HG02981 (cell line): ENCODE results near the gene CHL1.

Experiments used
- ATAC-seq: cut with Tn5 transposase; IDR thresholded peaks from one replicate; pipeline ENCODE4 v1.9.1; 2021; ENCODE audit warnings: mild to moderate bottlenecking, moderate library complexity; ENCODE audit not compliant: unreplicated experiment

CHL1 gene

DNA sequence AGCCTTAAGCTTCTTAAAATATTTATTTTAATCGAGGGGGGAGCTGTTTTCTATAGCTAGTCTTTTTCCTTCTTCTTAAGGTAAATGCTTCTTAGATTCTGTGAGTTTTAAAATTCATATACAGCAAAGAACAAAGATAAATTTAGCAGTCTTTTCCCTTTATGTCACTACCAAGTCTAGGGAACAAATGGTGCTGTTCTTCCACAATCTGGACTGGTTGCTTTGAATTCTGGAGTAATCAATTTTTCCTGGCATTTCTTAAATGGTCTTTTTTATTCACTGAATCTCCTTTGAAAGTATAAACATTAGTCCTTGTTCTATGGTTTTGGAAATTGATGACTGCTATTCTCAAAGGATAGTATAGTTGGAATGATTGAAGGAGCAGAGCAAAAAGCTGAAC, 82.8 kb downstream of the CHL1 start:
- no peak for ATAC-seq

DNA sequence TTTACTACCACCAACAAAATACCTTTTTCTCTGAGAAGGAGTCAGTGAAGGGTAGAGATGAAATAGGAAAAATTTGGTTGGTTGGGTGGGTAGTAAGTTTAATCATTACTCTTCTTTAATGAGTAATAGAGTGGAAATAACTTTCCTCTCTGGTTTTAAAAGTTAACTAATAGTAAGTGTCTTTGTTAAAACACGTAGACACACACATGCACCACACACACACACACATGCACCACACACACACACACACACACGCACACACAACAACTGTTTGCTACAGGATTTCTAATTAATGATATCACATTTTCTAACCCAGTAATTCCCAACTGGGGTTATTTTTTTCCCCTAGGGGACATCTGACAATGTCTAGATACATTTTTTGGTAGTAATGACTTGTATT, 84.1 kb downstream of the CHL1 start:
- peak; percentile 27 for ATAC-seq

DNA sequence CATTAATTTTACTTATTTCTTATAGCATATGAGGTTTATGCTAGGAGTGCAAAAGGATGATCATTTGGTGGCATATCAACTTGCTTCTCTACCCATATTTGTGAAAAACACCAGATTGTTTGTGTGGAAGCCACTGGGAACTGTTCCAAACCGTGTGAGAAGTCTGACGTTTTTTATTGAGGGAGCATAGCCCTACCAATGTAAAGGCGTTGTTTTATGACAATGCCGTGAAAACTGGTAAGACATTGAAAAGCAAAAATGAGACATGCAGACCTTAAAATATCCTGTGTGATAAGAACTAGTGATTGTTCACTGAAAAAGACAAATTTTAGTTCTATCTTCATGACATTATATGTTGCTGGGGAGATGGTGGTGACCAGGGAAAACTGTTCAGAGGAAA, 87.8 kb downstream of the CHL1 start:
- no peak for ATAC-seq

DNA sequence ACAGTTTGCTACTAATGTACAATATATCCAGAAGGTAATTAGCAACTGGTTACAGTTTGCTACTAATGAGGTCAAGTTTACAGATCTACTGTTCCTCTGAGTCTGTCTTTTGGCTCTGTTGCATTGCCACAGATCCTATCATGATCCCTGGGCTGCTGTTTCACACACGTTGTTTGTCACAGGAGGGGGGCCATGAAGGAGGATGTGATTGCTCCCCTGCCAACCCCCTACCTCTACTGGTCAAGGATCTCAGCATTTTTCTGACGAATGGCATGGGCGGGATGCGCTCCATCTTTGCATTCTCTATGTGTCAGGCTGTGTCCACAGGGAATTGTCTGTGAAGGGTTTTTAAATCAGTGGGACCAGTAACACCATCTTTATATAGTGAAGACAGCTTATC, 91.9 kb downstream of the CHL1 start:
- ATAC-seq, result no peak

DNA sequence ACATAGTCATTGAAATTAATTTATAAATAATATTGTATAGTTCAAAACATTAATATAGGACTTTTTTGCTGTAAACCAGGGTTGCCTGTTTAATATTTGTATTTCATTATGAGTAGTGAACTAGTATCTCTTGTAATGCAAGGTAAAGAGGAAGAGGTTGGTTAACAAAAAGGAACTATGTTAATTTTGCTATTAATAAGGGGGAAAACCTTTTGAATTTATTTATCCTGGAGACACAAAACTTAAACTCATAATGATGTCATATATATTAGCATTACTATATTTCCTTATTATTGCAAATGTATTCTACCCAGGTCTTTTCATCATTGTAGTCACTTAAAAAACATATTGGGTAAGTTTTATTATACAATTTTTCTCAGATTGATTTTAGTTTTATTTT, 94.5 kb downstream of the CHL1 start:
- no peak for ATAC-seq

DNA sequence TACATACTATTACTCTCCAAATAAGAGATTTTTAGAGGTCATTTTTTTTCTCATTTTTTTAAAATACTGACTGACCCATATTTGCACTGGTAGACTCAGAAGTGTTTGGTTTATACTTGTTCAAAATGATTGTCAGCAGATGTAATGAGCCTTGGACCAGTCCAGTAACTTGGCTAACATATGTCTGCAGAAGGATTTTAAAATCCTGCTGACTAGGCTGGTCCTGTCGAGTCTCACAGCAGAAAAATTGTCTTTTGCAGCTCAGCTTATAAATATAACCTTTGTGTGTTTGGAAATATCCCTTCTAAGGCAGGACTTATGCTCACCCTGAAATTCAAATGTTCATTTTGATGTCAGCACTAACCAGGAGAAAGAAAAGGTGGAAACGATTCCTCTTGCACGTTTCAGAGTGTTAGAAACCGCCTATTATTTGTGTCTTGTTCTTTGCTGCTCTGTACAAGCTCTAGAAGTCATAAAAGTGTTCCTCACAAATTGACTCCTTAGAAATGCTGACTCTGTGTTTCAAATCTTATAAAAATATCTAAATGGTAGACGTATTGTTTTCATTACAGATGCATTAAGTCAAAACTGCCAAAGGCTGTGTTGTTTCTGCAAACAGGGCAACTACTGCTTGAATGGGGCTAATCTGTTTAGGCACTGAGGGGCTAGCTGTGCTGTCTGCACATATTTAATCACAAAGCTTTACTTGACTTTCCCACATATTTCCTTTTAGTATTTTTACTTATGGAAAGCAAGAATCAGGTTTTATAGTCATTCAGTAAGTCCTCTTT, 95.3 kb downstream of the CHL1 start:
- no peak for ATAC-seq

DNA sequence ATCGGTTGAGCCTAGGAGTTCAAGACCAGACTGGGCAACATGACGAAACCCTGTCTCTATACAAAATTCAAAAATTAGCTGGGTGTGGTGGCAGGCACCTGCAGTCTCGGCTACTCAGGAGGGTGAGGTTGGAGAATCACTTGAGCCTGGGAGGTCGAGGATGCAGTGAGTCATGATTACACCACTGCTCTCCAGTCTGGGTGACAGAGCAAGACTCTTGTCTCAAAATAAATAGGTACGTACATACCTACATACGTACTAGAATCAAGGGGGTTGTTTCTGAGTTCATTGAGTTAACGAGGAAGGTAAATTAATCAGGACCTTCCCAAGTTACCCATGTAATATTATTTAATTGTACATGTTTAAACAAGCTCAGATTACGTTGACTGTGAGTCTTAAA, 97.5 kb downstream of the CHL1 start:
- no peak for ATAC-seq

DNA sequence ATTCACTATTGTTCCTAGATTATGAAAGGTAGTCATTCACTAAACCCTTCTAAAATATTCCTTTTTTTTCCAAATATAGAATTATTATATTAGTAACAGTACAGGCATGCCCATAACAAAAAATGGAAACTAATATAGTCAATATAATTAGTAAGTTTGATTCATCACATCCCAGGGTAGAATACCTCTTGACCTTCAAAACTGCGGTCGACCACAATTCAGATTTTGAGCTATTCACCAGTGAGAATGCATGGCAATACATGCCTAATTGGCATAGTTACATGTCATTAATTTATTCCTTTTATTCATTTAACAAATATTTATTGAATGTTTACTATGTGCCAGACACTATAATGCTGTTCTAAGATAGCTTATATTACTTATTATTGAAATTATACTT, 98.0 kb downstream of the CHL1 start:
- no peak for ATAC-seq

DNA sequence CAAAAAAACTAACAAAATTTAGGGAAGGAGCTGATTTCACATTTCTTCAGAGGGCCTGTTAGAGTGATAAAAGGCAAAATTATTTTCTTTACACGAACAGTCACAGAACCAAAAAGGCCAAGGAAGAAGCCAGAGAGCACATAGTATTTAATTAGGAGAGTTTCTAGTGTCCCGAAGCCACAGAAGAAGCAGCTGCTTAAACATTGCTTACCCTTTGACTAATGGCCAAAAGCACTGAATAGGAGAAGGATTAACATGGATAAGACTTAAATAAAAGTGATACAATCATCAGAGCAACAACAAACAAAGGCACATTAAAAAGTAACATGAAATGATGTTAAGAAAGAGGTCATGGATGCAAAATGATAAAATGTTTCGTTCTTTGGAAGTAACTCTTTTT, 98.6 kb downstream of the CHL1 start:
- ATAC-seq, result no peak

DNA sequence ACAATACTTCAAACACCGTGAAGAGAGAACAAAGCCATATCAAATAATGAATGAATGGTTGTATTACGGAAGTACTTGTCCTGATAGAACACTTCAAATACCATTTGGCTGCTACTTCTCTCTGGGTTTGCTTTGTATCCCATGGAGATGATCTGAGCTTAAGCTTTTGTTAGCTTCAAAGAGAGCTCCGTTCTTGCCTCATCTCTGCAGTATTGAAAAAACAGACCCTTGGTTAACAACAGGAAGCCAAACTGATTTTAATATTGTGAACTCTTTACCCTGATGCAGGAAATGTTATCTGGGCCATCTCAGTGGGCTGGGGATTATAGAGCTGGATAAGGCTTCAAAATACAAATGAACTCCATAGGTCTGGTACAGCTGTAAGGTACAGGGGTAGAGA, 101.0 kb downstream of the CHL1 start:
- no peak for ATAC-seq

DNA sequence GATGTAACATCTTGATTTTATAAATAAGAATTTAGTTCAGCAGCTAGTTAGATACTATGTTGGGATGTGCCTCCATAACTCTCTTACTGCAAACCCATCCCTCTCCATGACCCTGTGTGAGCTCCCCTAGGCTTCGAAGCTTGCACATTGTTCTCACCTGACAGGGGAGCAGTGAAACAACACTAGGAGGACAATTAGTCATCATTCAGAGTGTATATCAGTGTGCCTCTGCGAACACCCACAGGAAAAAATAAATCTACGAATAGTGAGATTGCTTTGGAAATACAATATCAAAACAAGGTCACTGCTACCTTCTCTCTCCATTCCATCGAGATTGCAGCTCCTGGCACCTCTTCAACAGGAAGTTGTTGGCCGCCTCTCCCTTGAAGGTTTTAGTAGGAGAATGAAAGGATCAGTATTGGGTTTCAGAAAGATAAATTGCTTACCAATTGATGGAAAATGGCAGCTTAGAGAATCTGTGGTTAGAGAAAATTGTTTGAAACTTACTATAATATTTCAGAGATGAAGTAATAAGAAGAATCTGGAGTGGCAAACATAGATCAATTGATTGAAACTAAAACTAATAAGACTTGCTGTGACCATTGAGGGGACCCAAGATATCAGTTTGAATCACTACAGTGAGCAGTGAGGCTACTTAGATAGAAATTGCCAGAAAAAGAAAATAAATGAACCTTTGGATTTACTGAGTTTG, 103.2 kb downstream of the CHL1 start:
- peak; percentile 68 for ATAC-seq

DNA sequence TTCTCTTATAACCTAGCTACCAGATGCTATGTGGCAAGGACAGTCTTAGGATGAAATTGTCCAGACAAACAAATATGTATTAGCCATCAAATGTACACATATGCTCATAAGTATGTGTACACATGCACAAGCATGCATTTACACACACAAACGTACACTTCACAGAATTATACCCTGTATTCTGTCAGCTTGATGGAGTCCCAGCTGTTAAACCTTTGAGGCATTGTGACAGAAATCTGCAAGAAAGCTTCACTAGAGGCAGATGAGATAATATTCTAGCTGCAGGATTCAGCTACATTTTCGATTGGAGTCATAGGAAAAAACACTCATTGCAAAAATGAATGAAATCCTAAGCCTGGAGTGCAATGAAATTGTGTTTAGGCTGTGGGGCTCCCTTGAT, 110.6 kb downstream of the CHL1 start:
- no peak for ATAC-seq

DNA sequence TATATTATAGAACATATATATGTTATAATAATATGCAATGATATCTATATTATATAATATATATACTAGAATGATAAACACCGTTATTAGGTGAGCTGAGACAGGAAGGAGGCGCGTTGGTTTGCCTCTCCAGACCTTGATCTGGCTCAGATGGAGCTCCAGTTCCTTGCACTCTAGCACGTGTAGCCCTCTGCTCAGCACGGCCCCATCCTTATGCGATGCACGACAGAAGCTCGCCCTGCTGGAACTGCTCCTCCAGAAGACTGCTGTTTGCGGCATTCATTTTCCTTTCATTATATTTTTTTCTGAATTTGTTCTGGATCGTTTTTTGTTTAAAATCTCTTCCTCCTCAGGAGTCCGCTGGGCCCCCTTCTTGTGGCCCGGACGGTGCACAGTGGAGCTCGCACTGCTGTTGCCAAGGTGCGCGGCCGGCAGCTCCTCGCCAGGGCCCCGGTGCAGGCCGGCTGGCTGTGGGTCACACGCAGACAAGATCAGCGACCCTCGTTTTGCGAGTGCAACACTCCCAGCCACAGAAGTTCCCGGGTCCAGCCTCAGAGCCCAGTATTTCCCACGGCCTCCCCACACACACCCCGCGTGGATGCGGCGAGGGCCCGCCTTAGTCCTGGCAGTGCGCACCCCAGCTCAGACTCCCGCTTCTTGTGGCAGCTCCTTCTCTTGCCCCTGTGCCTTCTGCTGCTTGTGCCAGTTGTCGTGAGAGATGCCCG, 112.2 kb downstream of the CHL1 start:
- peak; percentile 71 for ATAC-seq

DNA sequence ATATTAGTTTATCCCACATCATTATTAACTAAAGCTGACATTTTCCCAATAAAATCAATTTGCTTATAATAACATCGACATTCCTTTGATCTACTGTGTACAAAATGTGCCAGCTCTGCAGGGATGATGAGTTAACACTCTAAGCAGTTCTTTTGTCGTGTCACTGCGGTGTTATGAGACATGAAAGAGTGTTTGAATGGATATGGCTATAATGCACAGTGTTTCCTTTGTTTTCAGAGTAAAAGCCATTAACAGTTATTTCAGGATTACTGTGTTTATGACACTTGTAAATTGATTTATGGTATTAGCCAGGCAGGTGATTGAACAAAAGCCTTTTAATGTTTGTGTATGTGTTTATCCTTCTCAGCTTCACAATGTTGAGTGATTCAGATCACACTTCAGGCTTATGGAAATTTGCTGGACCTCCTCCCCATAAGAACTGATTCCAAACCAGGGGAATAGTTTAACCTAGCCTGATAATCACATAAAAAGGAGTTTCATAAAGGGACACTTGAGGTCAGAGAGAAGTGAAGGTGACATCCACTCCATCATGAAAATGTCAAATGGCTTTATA, 115.7 kb downstream of the CHL1 start:
- no peak for ATAC-seq

DNA sequence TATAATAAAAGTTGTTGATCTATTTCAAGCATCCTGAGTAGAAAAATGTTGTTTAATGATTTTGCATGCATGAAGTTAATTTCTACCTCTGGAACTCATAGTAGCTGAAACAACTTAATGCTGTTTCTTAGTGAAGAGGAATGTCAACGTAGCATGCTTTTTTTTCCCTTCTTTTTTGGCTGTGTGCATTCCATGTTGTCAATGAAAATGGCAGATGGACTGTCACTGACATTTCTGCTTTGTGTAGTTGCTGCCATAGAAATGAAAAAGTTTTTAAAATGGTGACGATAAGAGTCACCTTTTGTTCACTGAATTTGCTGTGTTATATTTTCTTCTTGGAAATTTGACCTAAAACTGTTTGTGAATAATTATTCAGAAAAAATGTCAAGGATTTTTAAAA, 116.3 kb downstream of the CHL1 start:
- ATAC-seq, result no peak

DNA sequence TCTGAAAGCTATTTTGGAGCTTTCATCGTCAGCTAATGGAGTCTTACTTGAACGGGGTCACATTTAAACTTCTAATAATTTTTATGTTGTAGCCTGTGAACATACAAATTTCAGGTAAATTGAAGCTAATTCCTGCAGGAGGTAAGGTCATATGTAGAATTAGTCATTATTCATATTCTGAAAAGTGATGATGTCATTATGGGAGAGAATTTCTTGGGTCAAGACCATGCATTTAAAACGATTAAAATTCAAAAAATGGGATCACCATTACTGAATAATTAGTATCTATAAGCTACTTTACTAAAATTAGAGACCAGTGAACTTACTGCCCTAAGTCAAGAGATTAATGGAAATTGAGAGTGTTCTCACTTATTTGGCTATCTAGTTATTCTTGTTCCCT, 120.4 kb downstream of the CHL1 start:
- no peak for ATAC-seq

DNA sequence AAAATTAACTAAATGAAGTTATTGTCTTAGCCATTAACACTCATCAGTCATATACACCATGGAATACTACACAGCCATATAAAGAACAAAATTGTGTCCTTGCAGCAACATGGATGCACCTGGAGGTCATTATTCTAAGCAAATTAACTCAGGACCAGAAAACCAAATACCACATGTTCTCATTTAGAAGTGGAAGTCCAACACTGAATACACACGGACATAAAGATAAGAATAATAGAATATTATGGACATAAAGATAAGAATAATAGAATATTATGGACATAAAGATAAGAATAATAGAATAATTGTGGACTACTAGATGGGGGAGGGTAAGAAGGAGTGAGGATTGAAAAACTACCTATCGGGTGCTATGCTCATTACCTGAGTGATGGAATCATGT, 122.3 kb downstream of the CHL1 start:
- no peak for ATAC-seq

DNA sequence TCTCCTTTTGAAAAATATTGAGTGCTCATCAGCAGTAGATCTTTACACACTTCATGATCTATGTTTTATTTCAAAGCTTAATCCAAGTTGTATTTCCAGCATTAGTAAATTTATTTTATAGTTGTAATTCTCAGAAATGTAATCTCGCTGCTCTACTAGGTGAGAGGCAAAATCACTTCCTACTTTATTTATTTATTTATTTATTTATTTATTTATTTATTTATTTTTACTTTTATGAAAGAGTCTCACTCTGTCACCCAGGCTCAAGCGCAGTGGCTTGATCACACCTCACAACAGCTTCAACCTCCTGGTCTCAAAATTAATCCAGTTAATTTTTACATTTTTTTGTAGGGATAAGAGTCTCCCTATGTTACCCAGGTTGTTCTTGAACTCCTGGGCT, 127.9 kb downstream of the CHL1 start:
- ATAC-seq, result no peak

DNA sequence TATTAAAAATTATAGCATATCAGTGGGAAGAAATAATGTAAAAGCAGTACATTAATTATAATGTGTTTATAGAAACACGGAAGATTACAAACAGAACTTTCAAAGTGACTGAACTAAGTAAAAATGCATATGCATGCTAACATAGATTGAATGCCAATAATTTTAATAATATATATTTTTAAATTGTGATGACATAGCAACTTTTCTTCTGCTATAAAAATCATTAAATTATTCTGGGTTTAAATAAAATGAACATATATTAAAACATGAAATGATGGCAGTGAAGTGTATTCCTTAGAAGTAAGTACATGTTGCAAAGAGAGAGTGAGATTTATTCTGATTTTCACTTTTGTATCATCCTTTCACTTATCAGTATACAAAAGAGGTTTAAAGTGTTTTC, 128.9 kb downstream of the CHL1 start:
- no peak for ATAC-seq

DNA sequence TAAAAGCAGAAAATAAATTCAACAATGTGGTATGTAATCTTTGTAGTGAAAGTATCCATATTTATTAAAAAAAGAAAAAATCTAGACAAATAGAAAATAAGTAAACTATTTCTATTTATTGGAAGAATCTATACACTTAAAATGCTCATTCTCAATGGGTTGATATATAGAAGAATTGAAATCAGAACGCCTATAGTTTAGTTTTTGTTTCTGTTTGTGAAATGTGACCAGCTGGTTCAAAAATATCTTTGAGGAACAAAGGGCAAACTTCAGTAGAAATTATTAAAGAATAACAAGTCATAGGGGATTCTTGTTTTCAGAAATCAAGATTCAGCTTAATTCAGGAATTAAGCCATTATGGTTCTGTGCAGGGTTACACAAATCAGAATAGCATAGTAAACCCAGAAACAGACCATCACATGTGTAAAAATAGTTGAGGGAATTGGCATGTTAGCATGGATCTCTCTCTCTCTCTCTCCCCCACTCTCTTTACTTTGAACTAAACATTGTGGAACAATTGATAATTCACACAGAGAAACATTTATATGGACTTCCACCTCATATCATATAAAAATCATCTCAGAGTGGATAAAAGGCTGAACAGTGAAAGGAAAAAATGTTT, 134.0 kb downstream of the CHL1 start:
- no peak for ATAC-seq

DNA sequence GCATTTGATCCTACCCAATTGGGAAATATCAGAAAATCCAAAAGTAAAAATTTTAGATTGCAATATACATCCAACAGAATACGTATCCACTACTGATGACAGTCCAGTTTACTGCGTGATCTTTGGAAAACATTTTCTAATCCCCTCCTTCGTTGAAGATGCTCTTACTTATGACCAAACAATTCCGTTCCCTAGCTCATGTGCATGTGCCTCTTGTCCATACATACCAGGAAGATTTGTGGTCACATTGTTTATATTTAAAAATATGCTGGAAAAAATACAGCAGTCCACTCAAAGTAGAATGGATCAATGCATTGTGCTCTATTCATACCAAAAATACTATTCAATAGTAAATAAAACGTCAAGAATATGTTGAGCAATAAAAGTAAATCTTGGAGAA, 135.3 kb downstream of the CHL1 start:
- no peak for ATAC-seq
